CD4-positive, alpha-beta T cell treated with Interleukin-2 at 100 ng/mL for 4 hours (primary cell): ENCODE measurements around the gene HTRA2.

ENCODE experiments used
- DNase-seq: peaks from one replicate; pipeline ENCODE4 v3.0.0-alpha.2; 2020; ENCODE audit warnings: low spot score

Gene HTRA2

DNA sequence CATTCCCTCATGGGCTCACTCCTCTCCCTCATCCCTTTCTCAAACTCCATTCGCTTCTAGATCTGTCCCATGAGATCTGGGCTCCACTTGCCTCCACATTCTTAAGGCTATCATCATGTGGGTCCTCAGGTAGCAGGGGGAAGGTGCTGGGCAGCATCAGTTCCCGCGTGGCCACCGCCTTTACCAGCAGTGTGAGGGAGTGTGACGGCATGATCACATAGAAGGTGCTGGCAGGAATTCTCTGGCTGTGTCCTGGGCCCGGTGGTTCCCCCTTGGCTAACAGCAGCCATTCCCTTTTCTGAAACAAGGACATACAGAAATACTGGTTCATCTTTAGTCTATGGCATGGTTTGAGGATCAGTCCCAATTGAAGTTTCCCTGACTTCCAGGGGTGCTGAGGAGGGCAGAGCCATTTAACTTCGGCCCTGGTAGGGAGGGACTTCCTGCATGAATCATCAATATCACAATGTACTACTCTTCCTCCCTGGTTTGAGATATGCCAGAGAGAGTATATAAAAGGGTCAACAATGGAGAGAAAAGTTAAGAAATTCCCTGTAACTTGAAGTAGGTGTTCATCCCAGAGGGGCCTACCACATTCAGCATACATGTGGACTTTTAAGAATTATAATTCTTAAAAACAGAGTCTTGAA, 32.5 kb downstream of the HTRA2 start:
- no peak for DNase-seq

GRCh38 chr2:74564222-74564621, 34.5 kb downstream of the HTRA2 start:
- no peak for DNase-seq

- DNase-seq, result no peak
These were observed 36.5 kb downstream of the HTRA2 start for GRCh38 chr2:74566076-74566753.

GRCh38 chr2:74566754-74567085, 37.0 kb downstream of the HTRA2 start:
- DNase-seq, result no peak

GRCh38 chr2:74567881-74568280, 38.1 kb downstream of the HTRA2 start:
- DNase-seq, result no peak

GRCh38 chr2:74569686-74570085, 40.0 kb downstream of the HTRA2 start:
- no peak for DNase-seq

DNA sequence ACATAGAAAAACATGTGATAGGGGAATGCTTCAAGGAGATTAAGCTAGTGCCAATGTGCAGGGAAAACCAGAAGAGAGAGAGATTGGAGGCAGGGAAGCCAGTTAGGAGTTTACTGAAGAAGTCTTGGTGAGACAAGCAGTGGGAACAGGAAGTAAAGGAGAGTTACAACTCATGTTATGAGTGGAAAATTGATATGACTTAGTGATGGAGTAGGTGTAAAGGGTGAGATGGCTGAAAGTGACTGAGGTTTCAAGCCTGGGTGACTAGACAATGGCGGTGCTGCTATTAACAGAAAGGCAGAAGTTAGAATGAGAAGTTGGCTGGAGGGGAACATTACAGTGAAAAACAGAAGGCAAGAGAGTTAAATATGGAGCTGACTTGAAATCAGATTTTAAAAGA, 41.3 kb downstream of the HTRA2 start:
- DNase-seq, result no peak

DNA sequence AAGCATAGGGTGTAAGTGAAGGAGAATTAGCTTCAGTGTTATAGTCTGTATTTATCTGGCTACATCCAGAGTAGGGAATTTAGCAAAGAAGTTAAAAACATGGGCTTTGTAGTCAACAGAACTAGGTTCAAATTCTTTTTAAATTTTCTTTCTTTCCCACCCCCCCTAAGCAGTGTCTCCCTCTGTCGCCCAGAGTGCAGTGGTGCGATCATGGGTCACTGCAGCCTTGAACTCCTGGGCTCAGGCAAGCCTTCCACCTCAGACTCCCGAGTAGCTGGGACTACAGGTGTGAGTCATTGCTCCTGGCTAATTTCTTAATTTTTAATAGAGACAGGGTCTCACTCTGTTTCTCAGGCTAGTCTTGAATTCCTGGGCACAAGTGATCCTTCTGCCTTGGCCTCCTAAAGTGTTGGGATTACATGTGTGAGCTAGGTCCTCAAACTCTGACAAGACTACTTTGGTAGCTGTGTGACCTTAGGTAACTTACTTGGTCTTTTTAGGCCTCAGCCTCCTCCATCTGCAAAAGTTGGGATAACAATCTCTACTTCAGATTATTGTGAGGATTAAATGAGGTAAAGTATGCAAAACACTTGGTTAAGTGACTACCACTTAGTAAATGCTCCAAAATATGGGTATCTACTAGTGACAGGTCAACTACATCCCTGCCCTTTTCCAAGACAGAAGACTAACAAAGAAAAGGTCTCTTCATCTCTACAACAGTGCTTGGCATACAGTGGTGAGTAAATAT, 42.6 kb downstream of the HTRA2 start:
- DNase-seq, result no peak

GRCh38 chr2:74573747-74574562, 44.2 kb downstream of the HTRA2 start:
- DNase-seq, result peak; percentile 46

DNA sequence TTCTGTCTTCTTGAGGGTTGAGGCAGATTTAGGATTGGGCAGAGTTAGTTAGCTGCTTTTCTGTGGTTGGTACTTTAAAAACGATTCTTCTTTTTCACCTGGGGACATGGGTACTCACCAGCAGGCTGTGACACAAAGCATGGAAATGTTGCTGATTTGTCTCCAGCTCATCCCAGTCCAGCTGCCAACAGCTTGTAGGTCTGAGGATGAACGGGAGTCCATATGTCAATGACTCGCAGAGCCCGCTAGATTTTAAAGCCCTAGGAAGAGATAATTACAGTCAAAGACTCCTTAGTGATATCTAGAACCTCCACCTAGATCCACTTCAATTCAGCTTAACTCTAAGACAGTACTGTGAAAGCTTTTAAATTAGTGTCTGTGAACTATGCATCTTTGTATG, 45.6 kb downstream of the HTRA2 start:
- DNase-seq, result no peak

DNA sequence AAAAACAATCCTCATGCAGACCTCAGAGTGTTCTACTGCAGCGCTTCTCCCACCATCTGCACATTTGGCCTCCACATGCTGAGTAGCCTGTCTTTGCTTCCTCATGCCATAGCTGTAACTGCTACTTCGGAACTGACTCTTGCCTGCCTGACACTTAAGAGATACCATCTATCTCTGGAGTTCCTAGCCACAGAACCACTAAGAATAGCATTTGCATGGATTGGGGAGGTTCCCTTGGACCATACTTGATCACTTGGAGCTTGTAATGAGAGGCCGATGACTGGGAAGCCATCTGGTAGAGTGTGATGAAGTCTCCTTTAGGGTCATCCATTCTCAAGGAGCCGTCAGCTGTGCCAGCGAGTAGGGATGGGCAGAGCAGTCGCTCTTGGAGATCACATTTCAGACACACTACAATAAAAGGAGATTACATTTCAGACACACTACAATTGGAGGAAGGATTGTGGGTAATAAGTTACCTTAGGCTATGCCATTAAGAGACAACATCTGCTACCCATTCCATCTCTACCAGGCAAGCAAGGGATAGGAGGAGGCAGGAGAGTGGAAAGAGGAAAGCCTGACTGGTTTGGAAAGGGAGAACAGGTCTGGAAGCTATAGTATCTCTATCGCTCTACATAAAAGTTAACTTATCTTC, 46.6 kb downstream of the HTRA2 start:
- DNase-seq, result no peak

DNA sequence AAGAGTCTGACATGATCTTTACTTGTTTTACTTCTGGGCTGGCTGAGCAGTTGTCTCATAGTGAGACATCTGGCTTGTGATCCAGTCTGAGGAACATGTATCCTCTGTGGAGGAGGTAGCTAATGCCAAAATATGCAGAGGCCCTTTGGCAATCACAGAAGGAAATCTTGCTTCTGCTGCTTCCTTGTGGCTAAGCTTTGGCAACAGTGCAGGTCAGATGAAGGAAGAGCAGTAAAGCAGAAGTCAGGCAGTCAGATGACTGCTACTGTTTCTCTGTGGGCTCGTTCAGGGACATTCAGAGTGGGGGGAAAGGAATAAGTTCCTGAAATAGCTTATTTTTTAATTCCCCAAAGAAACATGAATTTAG, 47.1 kb downstream of the HTRA2 start:
- no peak for DNase-seq

- DNase-seq, result no peak
These were observed 47.7 kb downstream of the HTRA2 start for GRCh38 chr2:74577448-74577847.

- no peak for DNase-seq
These were observed 48.7 kb downstream of the HTRA2 start for GRCh38 chr2:74578408-74578807.

GRCh38 chr2:74581463-74581862, 51.7 kb downstream of the HTRA2 start:
- DNase-seq, result no peak

DNA sequence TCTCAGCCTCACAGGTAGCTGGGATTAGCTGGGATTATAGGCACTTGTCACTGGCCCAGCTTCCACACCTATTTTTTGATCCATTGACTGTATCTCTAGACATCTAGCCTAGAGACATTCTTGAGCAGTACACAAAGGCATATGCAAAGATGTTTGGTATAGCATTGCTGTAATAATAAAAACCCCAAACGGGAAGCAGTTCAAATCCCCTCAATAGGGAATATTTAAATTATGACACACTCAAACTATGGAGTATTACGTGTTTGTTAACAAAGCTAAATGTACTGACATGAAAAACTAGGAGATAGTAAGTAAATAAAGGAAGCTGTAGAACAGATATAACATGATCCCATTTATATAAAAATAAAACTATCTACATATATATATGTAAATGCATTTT, 52.5 kb downstream of the HTRA2 start:
- DNase-seq, result no peak
